Cerebellar nuclear complex (tissue), 1 donor: Measurements from ENCODE around the gene GP1BB.

Experiments
- DNase-seq, 2 experiments: peaks; one replicate each; lab custom pipeline; 2025; lab: John Stamatoyannopoulos, UW

Gene GP1BB

DNA sequence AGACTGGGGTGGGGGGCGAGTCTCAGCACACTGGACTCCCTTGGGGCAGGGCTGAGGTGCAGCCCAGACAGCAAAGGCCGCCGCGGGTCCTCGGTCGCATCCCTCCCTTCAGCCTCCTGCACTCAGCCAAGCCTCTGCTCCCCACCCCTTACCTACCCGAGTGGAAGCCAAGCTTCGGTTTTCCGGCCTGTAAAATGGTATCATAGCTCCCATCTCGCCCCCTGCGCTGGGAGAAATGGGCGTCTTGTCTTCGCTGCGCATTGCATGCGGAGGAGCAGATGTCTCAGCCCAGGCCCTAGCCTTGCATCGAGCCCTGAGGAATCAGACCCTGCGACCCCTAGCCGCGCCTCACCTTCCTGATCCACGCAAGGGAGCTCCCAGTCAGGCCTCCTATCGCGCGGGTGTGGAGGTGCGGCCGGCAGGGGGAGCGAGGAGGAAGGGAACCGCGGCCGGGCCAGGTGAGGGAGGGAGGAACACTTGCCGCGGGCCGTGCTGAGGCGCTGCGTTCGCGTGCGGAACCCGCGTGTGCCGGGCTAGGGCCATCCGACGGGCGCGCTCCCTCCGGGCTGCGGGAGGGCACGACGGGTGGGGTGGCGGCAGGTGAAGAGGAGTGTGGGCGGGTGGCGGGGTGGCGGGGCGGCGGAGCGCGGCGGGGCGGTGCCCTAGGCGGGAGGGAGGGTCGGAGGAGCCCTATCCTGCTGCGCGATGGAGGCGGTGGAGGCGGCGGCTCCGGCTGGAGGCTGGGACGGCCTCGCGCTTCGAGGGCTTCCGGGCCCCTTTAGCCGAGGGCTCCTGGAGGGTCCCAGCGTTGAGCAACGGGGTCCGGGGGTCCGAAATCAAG is 33.2 kb downstream of the GP1BB start:
- no peak for DNase-seq

DNA sequence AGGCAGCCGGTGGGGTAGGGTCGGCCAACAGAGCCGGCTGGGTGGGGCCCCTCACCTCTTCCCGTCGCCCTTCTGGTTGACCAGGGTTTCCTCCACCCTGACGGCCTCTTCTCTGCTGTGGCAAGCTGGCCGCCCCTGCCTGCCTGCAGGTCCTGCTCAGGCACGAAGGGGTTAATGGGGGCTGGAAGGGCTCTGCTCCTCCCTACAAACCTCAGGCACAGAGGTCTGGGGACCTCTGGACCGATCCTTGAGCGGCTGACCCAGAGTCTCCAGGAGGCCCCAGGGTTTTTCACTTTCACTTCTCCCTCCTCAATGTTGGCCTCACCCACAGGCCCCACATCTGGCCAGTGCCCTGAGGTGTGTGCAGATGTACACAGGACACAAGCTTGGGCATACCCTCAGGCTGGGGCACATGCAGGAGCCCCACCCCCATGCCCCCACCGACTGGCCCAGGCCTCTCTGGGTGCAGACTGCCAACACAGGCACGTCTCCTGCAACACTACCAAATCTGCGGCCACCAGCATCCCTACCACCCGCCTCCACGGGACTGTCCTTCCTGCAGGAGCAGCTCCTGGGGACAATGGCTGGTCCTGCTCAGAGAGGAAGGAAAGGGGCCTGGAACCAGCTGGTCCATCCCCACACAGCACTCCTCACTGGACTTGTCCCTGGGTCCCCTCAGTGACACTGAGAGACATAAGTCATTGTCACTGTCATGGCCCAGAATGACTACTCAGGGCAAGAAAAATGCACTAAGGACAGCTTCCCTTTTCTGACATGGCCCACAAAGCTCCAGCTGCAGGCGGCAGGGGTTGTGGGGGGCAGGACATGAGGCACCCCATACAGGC is 34.0 kb downstream of the GP1BB start:
- no peak for DNase-seq

DNA sequence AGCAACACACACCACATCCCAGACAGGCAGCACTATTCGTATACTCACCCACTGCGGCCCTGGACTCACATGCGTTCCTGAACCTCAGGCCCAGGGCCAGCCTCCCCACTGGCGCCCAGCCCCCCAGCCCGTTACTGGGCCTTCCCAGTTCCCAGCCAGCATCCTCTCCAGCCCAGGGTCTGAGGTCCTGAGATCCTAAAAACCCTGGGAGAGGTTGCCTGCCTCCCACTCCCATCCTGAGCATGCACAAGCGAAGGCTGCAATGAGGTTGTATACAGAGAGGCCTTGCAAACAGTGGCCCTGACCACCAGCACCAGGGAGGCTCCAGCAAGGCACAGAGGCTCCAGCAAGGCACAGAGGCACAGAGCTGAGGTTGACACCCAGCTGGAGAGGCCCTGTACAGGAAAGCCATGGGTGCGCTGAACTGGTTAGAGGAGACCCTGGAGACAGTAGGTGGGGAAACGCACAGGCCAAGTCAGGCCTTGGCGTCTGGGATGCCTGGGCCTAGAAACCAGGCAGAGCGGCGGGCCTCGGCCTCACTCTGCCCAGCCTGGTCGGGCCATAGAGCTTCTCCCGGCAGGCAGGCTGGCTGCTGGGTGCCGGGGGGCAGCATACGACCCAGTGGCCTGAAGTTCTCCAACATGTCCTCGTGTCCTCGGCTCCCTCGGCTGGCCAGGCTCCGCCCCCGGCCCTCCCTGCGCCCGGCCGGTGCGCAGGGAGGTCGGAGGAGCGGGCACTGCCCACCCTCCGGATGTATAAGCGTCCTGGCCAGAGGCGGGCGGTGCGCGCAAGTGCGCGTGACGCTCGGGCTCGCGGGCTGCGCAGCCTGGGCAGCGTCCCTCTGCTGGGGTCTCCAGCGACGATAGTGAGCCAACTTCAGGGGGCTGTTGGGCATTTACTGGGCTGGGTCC is 34.9 kb downstream of the GP1BB start:
- DNase-seq: no peak

DNA sequence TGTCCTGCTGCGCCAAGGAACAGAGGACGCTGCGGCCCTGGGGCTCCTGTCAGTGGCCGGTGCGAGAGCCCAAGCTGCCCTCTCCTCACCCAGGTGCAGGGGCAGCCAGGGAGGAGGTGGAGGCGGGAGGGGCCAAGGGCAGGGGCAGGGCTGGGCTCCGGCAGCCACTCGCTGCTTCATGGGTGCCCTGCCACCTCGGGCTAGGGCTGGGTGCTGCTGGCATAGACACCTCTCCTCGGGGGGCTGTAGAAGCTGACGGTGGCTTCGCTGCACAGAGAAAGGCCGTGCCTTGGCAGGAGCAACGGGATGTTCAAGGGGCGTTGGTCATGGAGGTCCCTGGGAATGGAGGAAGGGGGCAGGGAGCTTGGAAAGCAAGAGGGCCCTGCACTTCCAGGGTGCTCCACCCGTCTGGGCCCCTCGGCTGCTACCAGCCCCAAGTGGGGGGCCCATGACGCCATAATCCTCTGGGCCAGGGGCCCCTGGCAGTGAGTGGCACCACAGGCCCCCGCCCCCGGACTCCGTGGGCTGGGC is 35.6 kb downstream of the GP1BB start:
- DNase-seq: no peak

DNA sequence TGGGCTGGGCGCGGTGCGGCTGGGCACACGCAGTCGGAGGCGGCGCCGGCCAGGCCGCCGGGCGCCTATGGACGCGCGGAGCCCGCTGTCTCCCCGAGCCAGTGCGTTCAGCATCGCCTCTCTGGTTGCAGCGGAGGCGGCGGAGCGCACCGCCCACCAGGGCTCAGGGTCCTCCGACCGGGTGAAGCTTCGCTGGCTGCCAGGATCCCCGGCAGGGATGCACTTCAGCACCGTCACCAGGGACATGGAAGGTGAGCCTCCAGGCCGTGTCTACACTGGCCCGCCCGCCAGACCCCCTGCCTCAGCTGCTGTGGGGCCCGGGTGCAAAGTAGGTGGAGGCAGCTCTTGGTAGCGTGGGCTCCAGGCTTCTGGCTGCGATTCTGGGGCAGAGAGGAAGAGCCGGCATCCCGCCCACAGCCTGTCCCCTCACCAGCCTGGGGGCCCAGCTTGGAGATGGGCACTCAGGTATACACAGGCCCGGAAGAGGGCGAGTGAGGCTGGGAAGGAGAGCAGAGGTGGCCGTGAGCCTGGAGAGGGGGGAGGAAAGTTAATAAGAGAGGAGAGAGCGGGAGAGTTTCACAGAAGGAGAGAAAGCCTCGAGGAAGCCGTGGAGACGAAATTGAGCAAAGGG is 36.2 kb downstream of the GP1BB start:
- DNase-seq: no peak

DNA sequence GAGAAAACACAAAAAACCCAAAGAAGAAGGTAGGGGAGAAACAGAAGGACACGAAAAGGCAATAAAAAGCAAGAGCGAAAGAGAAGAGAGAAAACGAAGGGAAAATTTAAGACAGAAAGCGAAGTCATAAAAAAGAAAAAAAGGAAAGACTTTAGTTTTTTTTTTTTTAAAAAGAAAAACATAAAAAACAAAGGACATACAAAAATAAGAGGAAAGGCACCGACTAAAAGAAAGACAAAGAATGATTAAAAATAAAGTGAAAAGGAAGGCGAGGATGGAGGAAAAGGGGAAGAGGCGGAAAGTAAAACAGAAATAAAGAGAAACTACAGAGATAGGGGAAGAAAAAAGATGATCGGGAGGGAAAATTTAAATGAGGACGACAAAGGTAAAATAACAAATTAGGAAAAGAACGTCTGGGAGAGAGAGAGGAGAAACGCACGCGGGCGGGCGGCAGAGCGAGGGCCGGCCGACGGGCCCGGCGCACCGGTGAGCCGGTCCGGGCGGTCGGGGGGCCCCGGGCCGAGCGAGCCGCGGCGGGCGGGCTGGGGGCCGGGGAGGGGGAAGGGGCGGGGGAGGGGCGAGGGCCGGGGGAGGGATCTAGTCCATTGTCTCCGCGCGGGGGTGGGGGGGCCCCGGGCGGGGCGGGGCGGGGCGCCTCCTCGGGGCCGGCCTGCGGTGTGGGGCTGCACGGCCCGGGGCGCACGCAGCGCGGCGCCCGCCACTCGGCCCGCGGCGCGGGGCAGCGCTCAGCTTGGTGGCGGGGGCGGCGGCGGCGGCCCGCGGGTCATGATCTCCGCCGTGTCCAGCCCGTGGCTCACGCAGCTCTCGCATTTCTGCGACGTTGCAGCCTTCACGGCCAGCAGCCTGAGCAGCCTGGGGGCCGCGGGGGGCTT is 37.0 kb downstream of the GP1BB start, which contains the start of gene TBX1:
TSS of gene TBX1 (plus strand) at position 721 of the 893 bp plus-strand sequence. CDS start at position 787, 66 bp downstream.
- DNase-seq: no peak

DNA sequence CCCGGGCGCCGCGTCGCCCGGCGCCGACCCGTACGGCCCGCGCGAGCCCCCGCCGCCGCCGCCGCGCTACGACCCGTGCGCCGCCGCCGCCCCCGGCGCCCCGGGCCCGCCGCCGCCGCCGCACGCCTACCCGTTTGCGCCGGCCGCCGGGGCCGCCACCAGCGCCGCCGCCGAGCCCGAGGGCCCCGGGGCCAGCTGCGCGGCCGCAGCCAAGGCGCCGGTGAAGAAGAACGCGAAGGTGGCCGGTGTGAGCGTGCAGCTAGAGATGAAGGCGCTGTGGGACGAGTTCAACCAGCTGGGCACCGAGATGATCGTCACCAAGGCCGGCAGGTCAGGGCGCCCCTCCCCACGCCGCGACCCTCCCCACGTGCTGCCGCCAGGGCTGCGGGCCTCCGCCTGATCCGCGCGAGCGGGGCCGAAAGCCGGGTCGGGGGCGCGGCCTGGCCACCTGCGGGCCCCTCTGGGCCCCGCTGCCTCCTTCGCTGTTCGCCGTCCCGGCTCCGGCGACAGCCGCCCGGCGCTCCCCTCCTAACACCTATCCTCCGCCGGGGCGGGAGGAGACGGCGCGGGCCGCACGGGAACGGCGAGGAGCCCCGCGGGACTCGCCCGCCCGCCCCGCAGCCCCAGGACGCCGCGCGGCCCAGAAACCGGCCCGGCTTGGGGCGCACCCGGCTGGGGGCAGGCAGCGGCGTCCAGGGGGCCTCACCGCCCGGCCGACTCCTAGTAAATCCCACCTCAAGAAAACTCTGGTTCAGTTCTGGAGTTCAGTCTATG is 37.8 kb downstream of the GP1BB start:
- DNase-seq: no peak

DNA sequence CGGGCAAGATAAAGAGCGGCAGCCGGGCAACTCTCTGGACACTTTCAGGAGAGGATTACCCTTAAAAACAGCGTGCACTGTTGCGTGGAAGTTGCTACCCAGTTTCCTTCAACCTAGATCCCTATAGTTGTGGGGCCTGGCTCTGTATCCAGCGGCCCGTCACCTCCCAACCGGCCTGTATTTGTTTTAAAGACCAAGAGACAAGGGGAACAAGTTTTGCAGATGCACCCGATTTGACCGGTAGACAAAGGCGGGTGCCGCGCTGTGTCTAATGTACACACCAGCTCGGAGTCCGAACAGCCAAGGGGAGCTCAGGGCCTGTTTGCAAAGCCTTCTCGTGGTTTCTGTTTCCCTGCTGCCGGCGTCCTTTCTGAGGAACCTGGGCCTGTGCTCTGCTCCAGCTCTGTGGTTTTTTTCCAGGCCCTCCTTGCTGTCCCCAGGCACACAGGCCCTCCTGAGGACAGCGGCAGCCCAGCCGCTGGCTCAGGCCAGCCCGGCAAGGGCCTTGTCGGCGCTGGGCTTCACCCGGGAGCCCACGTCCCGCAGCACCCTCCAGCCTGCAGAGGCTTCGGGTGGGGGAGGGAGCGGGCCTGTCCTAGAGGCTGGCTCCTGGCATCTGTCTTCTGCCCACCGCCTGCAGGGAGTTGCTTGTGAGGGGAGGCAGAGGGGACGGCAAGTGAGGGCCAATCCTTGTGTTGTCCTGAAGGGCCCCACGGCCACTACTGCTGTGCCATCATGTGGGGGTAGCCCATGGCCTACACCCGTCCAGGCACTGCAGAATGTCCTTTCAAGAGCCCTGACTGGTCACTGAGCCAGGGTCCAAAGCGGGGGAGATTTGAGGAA is 38.6 kb downstream of the GP1BB start:
- no peak for DNase-seq

DNA sequence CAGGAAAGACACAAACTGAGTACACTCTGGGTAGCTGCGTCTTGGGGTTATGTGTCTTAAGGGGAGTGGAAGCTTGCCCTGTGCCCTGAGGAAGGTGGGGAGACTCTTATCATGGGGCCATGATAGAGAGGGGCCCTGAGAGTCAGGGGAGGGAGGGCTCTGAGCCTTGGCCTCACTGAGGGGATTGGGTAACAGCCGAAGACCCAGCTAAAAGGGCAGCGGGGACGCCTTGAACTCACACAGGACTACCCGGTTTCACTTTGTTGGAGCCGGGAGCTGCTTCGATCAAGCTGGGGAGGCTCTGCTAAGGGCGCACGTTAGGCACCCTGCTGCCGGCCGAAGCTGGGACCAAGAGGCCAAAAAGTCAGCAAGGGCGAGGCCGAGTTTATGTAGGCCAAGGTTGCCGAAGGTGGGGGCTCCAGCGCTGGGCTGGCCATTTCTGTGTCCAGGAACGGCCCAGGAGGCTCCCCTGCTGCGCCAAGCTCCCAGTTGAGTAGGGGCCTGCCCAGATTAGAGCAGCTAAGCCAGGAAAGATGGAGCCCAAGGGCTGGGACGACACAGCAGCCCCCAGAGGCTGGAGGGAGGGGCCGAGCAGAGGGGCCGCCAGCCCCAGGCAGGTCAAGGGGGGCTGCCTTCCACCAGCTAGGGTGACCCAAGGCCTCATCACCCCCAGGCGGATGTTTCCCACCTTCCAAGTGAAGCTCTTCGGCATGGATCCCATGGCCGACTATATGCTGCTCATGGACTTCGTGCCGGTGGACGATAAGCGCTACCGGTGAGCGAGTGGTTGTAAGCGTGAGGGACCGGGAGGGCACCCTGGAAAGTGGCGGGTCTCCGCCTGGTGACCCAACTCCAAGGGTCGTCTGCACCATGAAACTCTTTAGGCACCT is 39.5 kb downstream of the GP1BB start:
- DNase-seq: no peak

DNA sequence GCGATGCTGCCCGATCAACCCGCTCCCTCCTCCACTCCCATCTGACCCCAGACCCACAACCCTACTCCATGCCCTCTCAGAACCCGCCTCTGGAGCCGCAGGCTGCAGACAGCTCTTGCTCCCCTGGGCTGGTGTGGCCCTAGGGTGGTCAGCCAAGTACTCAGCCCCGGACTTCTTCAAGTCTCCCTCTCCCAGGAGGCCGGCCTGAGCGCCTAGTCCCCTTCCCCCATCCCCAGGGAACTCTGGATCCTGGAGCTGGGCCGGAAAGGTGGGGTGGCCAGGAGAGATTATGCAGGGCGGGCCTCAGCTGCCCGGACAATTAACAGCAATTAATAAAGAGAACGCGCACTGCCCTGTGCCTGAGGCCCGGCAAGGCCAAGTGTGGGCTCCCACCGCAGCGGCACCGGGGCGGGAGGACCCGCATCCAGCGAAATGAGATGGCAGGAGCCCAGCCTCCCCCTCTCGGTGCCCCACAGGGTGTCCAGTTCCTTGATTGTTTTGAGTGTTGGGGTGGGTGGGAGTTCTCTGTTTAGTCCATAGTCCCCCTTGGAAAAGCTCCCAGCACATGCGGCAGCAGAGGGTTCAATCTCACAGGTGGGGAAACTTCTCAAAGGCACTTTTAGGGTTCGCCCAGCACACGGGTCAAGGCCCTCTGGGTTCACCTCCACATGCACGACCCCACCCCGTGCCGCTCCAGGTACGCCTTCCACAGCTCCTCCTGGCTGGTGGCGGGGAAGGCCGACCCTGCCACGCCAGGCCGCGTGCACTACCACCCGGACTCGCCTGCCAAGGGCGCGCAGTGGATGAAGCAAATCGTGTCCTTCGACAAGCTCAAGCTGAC is 40.3 kb downstream of the GP1BB start:
- no peak for DNase-seq

DNA sequence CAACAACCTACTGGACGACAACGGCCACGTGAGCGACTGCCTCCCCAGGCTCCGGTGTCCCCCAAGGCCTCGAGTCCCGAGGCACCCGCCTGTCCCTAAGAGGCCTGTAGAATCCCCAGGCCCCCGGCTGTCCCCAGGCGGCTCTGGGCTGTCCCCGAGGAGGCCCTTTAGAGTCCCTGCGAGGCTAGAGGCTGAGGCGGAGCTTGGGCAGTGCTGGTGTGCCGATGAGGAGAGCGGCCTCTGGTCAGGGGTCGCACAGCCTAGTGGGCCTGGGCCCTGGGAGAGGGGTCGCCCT is 40.9 kb downstream of the GP1BB start:
- no peak for DNase-seq

DNA sequence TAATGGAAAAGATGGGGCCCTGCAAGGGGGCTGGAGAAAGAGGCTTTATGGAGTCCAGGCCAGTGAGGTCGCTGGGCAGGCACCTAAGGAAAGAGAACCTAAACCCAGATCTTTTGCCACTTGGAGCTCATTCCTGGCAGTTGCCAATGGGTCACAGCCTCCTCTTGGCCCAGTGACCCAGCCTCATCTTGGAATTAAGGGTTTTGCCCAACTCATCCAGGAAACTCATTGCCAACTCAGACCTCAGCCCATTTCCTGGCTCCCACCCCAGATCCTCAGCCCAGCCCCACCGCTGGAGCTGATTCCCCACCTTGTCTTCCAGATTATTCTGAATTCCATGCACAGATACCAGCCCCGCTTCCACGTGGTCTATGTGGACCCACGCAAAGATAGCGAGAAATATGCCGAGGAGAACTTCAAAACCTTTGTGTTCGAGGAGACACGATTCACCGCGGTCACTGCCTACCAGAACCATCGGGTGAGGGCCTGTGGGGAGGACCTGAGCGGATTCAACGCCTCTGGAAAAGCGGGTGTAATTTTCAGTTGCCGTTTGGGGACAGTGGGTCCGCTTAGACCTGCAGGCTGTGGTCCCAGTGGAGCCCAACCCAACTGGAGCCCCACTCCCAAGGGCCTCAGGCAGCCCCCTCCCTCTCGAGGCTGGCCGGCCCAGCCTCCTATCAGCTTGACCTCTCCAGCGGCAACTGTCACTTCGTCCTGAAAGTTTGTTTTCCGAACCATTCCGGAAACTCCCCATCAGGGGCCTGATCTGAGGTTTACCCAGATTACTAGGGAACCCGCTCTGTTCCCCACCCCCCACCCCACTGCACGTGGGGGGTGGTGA is 41.5 kb downstream of the GP1BB start:
- DNase-seq: no peak

DNA sequence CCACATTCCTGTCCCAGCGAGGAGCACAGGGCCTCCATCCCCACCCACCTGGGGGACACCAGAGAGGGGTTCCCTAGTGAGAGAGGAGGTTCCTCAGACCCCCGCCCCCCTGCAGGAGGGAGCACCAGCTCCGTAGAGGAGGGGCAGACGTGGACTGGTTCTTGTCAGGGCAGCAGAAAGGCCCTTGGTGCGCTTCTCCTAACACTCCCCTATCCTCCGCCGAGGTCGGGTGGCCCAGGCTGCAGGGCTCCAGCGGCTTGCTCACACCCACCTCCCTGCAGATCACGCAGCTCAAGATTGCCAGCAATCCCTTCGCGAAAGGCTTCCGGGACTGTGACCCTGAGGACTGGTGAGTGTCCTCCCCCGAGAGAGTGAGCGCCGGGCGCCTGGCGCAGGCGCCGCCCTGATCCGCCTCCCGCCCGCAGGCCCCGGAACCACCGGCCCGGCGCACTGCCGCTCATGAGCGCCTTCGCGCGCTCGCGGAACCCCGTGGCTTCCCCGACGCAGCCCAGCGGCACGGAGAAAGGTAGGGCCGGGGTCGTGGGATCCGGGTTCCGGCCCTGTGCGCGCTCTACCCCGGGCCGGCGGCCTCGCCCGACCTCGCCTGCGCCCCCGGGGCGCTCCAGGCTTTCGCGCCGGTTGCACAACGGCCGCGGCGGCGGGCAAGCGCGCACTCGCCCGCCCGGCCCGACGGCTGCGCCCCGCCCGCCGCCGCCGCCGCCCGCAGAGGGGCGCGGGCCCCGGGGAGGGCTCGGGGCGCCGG is 42.3 kb downstream of the GP1BB start:
- no peak for DNase-seq

DNA sequence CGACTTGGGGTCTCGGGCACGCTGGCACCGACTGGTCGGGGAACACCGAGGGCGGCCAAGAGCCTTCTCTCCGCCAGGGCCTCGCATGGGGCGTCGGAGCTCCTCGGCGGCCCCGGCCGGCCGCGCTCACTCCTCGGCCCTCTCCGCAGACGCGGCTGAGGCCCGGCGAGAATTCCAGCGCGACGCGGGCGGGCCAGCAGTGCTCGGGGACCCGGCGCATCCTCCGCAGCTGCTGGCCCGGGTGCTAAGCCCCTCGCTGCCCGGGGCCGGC is 42.8 kb downstream of the GP1BB start:
- DNase-seq: no peak
